NCI-H2196 (cell line): ENCODE results near the gene MEAK7.
A peak's percentile ranks its signal among the peaks of the same experiment; 100 is the strongest.

ENCODE experiments used
- DNase-seq: peaks from one replicate; lab custom pipeline; 2025; ENCODE audit not compliant: unreplicated experiment; lab: John Stamatoyannopoulos, UW

MEAK7 gene

GRCh38 chr16:84513666-84514065, 9.2 kb upstream of the MEAK7 start:
- no peak for DNase-seq

- no peak for DNase-seq
Measured at GRCh38 chr16:84513123-84513522, 8.7 kb upstream of the MEAK7 start.

- no peak for DNase-seq
Measured at GRCh38 chr16:84511831-84512230, 7.4 kb upstream of the MEAK7 start.

- DNase-seq = peak; percentile 62
Measured at GRCh38 chr16:84511180-84511800, 6.8 kb upstream of the MEAK7 start.

- DNase-seq = no peak
Measured at GRCh38 chr16:84509032-84509950, 4.8 kb upstream of the MEAK7 start.

GRCh38 chr16:84508502-84508901, 4.0 kb upstream of the MEAK7 start:
- no peak for DNase-seq

GRCh38 chr16:84507011-84507982, 2.8 kb upstream of the MEAK7 start:
- DNase-seq = no peak

GRCh38 chr16:84505249-84506187, 1.1 kb upstream of the MEAK7 start:
- DNase-seq = no peak

- no peak for DNase-seq
Measured at GRCh38 chr16:84503751-84504395, 586 bp downstream of the MEAK7 start.

GRCh38 chr16:84502581-84502980, 1.9 kb downstream of the MEAK7 start:
- no peak for DNase-seq

- DNase-seq = no peak
Measured at GRCh38 chr16:84502075-84502474, 2.4 kb downstream of the MEAK7 start.

GRCh38 chr16:84501077-84501735, 3.3 kb downstream of the MEAK7 start:
- DNase-seq = no peak

GRCh38 chr16:84500531-84500930, 3.9 kb downstream of the MEAK7 start:
- no peak for DNase-seq

GRCh38 chr16:84499638-84500037, 4.8 kb downstream of the MEAK7 start:
- no peak for DNase-seq

GRCh38 chr16:84498859-84499620, 5.4 kb downstream of the MEAK7 start:
- DNase-seq = no peak

- DNase-seq = no peak
Measured at GRCh38 chr16:84498223-84498610, 6.2 kb downstream of the MEAK7 start.

GRCh38 chr16:84497418-84498222, 6.8 kb downstream of the MEAK7 start:
- no peak for DNase-seq

- no peak for DNase-seq
Measured at GRCh38 chr16:84496991-84497390, 7.5 kb downstream of the MEAK7 start.
